Astrocyte of the spinal cord (primary cell): ENCODE measurements around the gene LAMA5.

ENCODE experiments used
- DNase-seq: peaks from one replicate; pipeline ENCODE4 v3.0.0; 2011; ENCODE audit warnings: low read depth, low spot score
- H3K4me3 ChIP-seq: 2 replicates; pipeline ENCODE4 v1.5.1; 2011; ENCODE audit warnings: low read depth, mild to moderate bottlenecking, low read length, moderate library complexity
- in situ Hi-C: cut with HindIII; loops from 2 replicates; pipeline ENCODE4 v1.10.0; 2017; ENCODE audit warnings: low sequenced_read_pairs
- TF ChIP-seq, protein P1 (sequence below): IDR thresholded peaks from 2 replicates; pipeline ENCODE4 v1.5.1; 2012; ENCODE audit warnings: low read depth, mild to moderate bottlenecking, low read length, inconsistent platforms

The LAMA5 gene

GRCh38 chr20:62368976-62369814 lies 2.1 kb upstream of the LAMA5 start:
- peak; percentile 57 for DNase-seq
- in situ Hi-C loops: no loop called here
- TF ChIP-seq, protein P1, sequence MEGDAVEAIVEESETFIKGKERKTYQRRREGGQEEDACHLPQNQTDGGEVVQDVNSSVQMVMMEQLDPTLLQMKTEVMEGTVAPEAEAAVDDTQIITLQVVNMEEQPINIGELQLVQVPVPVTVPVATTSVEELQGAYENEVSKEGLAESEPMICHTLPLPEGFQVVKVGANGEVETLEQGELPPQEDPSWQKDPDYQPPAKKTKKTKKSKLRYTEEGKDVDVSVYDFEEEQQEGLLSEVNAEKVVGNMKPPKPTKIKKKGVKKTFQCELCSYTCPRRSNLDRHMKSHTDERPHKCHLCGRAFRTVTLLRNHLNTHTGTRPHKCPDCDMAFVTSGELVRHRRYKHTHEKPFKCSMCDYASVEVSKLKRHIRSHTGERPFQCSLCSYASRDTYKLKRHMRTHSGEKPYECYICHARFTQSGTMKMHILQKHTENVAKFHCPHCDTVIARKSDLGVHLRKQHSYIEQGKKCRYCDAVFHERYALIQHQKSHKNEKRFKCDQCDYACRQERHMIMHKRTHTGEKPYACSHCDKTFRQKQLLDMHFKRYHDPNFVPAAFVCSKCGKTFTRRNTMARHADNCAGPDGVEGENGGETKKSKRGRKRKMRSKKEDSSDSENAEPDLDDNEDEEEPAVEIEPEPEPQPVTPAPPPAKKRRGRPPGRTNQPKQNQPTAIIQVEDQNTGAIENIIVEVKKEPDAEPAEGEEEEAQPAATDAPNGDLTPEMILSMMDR: peak; percentile 53
- H3K4me3 ChIP-seq: no peak overlapping the region

DNA sequence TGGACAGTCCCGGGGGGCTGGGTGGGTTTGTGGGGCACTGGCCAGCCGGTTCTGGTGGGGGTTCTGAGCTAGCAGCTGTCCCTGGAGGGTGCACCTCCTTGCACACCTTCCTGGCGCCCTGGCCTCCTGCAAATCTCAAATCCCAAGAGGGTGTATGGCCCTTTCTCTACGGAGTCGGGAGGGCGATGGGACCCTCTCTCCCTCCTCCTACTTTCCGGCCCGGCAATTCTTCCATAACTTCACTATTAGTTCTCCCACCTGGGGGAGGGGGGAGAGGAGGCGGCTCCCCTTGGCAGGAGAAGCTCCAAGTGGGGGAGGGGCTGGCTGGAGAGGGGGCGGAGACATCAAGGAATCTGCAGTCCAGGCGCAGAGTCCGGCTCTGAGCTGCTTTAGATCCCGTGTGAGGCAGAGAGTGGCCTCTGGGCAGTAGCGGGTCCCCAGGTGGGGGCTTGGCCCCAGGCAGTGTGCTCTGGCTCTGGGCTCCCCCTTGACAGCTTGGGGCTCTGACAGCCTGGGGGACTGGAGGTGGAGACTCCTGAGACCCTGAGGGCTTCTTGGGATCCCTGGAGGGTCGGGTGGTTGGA lies 1.4 kb upstream of the LAMA5 start:
- in situ Hi-C loops: no loop called here
- H3K4me3 ChIP-seq: no peak overlapping the region
- no peak for DNase-seq
- TF ChIP-seq, protein P1: no peak

- TF ChIP-seq, protein P1: no peak
- no peak overlapping the region for H3K4me3 ChIP-seq
- in situ Hi-C loops: no loop called here
These were observed 700 bp upstream of the LAMA5 start for GRCh38 chr20:62367633-62368391.

DNA sequence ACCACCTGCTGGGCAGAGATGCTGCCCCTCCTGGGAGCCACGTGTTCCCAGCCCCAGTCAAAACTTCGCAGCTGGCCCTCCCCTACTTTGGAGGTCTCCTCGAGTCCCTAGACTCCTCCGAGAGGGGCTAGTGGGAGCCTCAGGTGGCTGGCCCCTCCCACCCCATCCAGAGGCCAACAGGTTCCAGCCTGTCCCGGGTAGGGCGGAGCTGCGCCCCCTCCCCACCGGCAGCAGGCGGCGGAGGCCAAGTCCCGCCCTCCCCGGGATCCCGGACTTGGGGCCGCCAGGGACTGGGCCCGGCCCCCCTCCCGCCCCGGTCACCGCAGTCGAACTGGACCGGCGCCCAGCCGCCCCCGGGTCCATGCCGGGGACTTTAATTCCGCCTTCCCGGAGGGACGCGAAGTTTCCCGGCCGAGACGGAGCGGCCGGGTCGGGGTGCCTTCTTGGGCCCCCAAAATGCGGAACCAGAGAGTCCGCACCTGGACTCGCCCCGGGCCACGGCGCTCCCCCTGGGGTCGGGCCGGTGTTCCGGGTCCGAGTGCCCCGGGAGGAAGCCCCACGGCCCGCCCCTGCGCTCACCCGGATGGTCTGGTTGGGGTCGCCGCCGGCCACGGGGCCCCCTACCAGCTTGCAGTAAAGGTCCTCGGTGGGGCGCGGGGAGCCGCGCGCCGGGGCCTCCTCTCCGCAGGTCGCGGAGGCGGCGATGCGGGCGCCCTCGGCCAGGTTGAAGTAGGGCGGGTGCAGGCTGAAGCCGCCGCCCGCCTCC lies 559 bp downstream of the LAMA5 start:
- DNase-seq: no peak
- TF ChIP-seq, protein P1: no peak
- peak overlapping the region; percentile 58 for H3K4me3 ChIP-seq
- in situ Hi-C loops: no loop called here

More at GRCh38 chr20:62367633-62368391, 700 bp upstream of the LAMA5 start:
- no peak for DNase-seq

DNA sequence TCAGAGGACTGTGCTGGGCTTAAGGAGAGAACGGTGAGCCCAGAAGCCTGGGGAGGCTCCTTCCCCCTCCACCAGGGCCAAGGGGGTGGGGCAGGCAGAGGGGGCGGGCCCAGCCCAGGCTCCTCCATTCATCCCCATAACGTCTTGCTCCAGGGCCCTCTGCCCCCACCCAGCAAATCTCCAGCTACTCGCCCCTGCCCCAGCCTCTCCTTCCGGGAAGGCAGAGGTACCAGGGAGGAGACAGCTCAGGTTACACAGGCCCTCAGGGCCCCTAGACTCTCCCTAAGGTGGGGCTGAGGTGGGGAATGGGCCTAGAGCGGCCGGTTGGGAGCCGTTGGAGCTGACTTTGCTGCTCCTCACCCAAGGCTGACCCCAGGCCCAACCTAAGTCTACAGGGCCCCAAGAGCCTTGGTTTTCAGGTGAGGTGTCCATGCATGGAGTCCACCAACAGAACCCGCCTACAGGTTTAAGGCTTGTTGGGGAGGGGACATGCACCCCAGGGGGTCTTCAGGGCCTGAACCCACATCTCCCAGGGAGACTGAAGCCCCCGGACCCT lies 1.2 kb downstream of the LAMA5 start:
- in situ Hi-C loops: no loop called here
- H3K4me3 ChIP-seq: peak overlapping the region; percentile 58
- no peak for DNase-seq
- TF ChIP-seq, protein P1: no peak
